Mucosa of rectum (tissue), 2 donors: Measurements from ENCODE around the gene TLR6.
A peak's percentile ranks its signal among the peaks of the same experiment; 100 is the strongest.
"Not testable (repeated sequence)": the region's sequence is repeated elsewhere in the genome, so short reads cannot be mapped to it uniquely, and the experiment has no call there.

ENCODE experiments used
- H3K27ac ChIP-seq, 2 donors: one replicate each; pipeline ENCODE4 v1.7.0; 2013; ENCODE audit warnings: inconsistent platforms in 2 of 2, low read depth in 2 of 2, low read length in 2 of 2
- H3K27me3 ChIP-seq, 2 donors: one replicate each; pipeline ENCODE4 v1.7.0; 2013; ENCODE audit warnings: low read length in 2 of 2; ENCODE audit not compliant: control insufficient read depth in 2 of 2, insufficient read depth in 2 of 2
- H3K36me3 ChIP-seq, 2 donors: one replicate each; pipeline ENCODE4 v1.7.0; 2013; ENCODE audit warnings: low read length in 2 of 2; ENCODE audit not compliant: control insufficient read depth in 2 of 2, insufficient read depth in 2 of 2
- H3K4me1 ChIP-seq, 2 donors: one replicate each; pipeline ENCODE4 v1.7.0; 2013; ENCODE audit warnings: low read length in 2 of 2, mild to moderate bottlenecking in 1 of 2; ENCODE audit not compliant: control insufficient read depth in 2 of 2, insufficient read depth in 2 of 2
- H3K4me3 ChIP-seq, 2 donors: one replicate each; pipeline ENCODE4 v1.7.0; 2013; ENCODE audit warnings: low read length in 2 of 2
- H3K9ac ChIP-seq, 2 donors: one replicate each; pipeline ENCODE4 v1.7.0; 2013; ENCODE audit warnings: low read length in 2 of 2, low read depth in 1 of 2, mild to moderate bottlenecking in 1 of 2
- H3K9me3 ChIP-seq, 2 donors: one replicate each; pipeline ENCODE4 v1.7.0; 2013; ENCODE audit warnings: low read length in 2 of 2; ENCODE audit not compliant: control insufficient read depth in 2 of 2
- donor health status: healthy.
- donor health status: Normal muscosa, but diverticular disease.

The TLR6 gene

DNA sequence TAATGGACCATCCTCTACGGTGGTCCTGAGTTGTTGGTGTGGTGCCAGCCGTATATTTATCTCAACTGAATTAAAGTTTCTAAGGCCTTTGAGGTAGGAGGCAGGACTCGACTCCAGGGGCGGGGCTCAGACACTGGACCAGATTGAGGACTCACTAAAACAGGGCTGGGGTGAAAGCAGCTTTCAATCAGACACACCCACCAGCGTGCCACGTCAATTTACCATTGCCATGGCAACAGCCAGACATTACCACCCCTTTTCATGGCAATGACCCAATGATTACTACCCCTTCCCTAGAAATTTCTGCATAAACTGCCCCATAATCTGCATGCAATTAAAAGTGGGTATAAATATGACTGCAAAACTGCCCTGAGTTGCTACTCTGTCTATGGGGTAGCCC is 45.3 kb downstream of the TLR6 start:
- H3K9ac ChIP-seq, result no peak overlapping the region
- no peaks in the 10 kb centered on the region for H3K4me1 ChIP-seq
- no peaks in the 10 kb centered on the region for H3K36me3 ChIP-seq
- H3K27me3 ChIP-seq, result no peaks in the 10 kb centered on the region
- no peak overlapping the region for H3K27ac ChIP-seq
- H3K9me3 ChIP-seq, result no peaks in the 10 kb centered on the region
- no peak overlapping the region for H3K4me3 ChIP-seq

DNA sequence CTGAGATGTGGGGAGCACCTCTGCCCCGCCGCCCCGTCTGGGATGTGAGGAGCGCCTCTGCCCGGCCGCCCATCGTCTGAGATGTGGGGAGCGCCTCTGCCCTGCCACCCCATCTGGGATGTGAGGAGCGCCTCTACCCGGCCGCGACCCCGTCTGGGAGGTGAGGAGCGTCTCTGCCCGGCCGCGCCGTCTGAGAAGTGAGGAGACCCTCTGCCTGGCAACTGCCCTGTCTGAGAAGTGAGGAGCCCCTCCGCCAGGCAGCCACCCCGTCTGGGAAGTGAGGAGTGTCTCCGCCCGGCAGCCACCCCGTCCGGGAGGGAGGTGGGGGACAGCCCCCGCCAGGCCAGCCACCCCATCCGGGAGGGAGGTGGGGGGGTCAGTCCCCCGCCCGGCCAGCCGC is 49.2 kb downstream of the TLR6 start:
- not testable (repeated sequence) for H3K27ac ChIP-seq, H3K4me3 ChIP-seq, H3K27me3 ChIP-seq, H3K36me3 ChIP-seq, H3K9ac ChIP-seq, H3K9me3 ChIP-seq
- peaks cover 6 to 14% of the 10 kb centered on the region in 2 donors for H3K4me1 ChIP-seq

DNA sequence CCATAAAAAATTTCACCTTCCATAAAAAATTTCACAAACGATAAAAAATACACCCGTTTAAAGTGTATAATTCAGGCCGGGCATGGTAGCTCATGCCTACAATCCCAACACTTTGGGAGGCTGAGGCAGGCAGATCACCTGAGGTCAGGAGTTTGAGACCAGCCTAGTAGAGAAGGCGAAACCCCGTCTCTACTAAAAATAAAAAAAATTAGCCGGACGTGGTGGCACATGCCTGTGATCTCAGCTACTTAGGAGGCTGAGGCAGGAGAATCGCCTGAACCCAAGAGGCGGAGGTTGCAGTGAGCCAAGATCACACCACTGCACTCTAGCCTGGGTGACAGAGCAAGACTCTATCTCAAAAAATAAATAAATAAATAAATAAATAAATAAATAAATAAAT is 50.4 kb downstream of the TLR6 start:
- peak overlapping the region in 1 of 2 donors; percentile 52 for H3K27ac ChIP-seq
- not testable (repeated sequence) for H3K9ac ChIP-seq

DNA sequence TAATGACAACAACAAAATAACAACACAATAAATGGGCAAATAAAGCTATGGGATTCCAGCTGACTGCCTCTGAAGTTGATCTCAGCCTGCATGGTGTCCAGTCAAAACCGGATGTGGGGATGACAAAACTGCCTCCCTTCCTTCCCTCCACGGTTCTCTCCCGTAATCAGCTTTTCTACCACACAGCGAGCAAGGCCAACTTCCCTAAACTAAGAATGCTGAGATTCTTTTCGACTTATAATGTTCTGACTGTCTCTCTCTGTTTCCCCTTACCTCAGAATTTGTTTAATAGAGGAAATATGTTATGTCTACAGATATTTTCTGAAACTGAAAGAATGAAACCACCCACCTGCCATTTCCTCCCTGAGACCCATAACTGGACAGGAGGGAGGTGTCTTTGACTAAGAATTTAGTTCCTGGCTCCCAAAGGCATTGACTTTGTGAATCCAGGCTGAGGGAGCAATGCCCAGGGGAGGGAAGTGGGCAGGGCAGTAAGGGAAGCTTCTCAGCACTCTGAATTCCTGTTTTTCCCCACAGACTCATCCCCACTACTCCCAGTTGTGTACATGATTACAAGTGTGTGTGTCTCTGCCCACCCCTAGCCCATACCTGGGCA is 51.0 kb downstream of the TLR6 start:
- Histone ChIP-seq H3K9ac (peak overlapping the region in 1 of 2 donors; percentile 41), H3K36me3 (no peaks in the 10 kb centered on the region), H3K9me3 (peaks cover 0 to 2% of the 10 kb centered on the region in 2 donors), H3K27me3 (no peaks in the 10 kb centered on the region), H3K4me3 (peak overlapping the region in 1 of 2 donors; percentile 77), H3K4me1 (peaks cover 6 to 14% of the 10 kb centered on the region in 2 donors), H3K27ac (peak overlapping the region; percentile 52)

More for the DNA sequence above, 50.4 kb downstream of the TLR6 start:
- not testable (repeated sequence) for H3K4me3 ChIP-seq, H3K27me3 ChIP-seq, H3K9me3 ChIP-seq, H3K36me3 ChIP-seq
- H3K4me1 ChIP-seq, result peaks cover 6 to 14% of the 10 kb centered on the region in 2 donors

GRCh38 chr4:38804654-38805295 is 51.8 kb downstream of the TLR6 start, which contains the start of gene TLR1:
TLR1 (minus strand) TSS chr4:38804791; CDS start chr4:38798831, 5,960 bp downstream.
- Histone ChIP-seq H3K27ac (peak within 1 kb of the TSS; percentile 58 to 75), H3K36me3 (peaks cover 0 to 5% of the 10 kb centered on the region in 2 donors), H3K4me1 (peaks cover 6 to 14% of the 10 kb centered on the region in 2 donors), H3K27me3 (no peaks in the 10 kb centered on the region), H3K9ac (peak within 1 kb of the TSS; percentile 70 to 77), H3K9me3 (peaks cover 0 to 2% of the 10 kb centered on the region in 2 donors), H3K4me3 (peak within 1 kb of the TSS; percentile 48 to 77)

DNA sequence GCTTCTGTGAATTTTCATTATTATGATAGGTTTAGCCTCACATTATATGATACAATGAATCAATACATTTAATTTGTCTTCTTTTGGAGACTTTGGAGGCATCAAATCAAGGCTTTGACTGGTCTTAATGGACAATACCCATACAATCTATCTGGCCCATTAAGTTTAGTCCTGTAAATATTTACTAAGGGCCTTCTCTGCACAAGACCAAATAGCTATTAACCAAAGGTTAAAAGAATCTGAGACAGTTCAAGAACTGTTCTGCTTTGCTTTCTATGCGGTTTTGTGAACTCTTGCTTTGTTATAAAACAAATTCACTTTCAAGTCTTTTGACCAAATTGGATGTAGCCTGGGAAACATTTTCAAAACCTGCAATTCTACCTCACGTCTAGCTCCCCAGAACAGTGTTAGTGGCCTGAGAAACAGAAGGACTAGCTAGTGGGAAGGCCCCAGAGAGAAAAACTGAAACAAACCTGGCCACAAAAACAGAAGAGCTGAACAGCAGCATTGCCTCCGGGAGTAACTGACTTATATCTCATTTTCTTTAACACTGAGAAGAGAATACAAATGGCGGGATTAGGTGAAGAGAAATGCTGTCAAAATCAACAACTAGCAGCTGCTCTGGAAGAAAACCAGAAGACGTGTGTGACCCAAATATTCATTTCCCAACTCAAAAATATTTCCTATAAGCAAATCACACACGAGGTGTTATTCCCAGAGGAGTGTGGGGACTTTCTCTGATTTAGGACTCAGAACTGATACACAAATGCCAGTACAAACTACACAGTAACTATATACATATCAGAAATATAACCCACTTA is 52.6 kb downstream of the TLR6 start:
- Histone ChIP-seq H3K4me1 (peaks cover 6 to 14% of the 10 kb centered on the region in 2 donors), H3K9me3 (peaks cover 0 to 2% of the 10 kb centered on the region in 2 donors), H3K36me3 (peaks cover 3 to 9% of the 10 kb centered on the region in 2 donors), H3K9ac (peak overlapping the region; percentile 70 to 77), H3K4me3 (peak overlapping the region; percentile 48 to 77), H3K27me3 (no peaks in the 10 kb centered on the region), H3K27ac (peak overlapping the region; percentile 58 to 75)

DNA sequence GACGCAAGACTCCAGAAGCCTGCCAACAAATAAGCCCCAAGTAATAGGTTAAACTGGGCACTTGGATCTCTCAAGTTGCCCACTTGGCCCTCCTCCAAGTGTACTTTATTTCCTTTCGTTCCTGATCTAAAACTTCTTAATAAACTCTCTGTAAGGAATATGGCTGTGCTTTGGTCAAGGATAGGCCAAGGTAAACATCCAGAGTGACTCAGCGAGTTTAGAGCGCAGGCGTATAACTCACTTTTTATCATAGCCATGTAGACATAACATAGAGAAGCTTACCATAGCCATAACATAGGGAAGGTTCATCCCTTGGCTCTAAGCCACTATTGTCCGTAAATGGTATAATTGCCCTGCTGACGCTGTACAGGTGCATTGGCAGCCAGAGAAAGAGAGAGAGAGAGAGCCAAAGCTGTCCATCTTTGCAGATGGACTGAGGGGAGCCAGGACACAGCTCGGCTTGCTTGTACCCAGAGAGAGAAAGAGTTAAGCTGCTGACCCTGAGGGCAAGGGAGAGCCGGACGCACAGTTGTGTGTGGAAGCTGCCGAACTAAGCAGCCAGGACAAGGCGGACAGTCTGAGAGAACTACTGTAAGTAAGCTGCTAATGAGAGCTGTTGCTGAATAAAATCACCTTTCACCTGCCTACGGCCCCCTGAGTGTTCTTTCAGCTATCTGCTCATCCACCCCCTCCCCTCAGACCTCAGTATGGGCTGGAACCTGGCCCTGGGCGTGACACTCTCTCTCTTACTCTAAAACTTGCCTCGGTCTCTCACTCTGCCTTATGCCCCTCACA is 53.9 kb downstream of the TLR6 start:
- H3K27ac ChIP-seq, result no peak overlapping the region
- no peaks in the 10 kb centered on the region for H3K27me3 ChIP-seq
- H3K9me3 ChIP-seq, result peaks cover 0 to 2% of the 10 kb centered on the region in 2 donors
- no peak overlapping the region for H3K9ac ChIP-seq
- H3K36me3 ChIP-seq, result peaks cover 3 to 10% of the 10 kb centered on the region in 2 donors
- H3K4me1 ChIP-seq, result peaks cover 6 to 14% of the 10 kb centered on the region in 2 donors
- H3K4me3 ChIP-seq, result peak overlapping the region; percentile 10 to 77

DNA sequence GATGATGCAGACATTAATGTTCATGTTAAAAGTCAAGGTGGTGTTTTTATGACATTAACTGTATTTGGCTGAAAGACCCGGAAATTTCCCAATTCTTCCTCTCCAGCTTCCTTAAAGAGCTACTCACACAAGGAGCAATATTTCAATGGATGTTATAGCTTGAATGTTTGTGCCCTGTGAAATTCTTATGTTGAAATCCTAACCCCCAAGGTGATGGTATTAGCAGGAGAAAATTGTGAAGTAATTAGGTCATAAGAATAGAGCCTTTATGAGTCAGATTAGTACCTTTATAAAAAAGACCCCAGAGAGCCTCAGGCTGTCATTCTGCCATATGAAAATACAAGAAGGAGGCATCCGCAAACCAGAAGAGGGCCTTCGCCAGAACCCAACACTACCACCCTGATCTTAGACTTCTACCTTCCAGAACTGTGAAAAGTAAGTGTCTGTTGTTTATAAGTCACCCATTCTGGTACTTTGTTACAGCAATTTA is 55.6 kb downstream of the TLR6 start:
- Histone ChIP-seq H3K9ac (no peak overlapping the region), H3K9me3 (peaks cover 0 to 2% of the 10 kb centered on the region in 2 donors), H3K27me3 (no peaks in the 10 kb centered on the region), H3K4me3 (no peak overlapping the region), H3K4me1 (peaks cover 6 to 14% of the 10 kb centered on the region in 2 donors), H3K36me3 (peaks cover 3 to 10% of the 10 kb centered on the region in 2 donors), H3K27ac (no peak overlapping the region)

GRCh38 chr4:38800366-38800765 is 56.3 kb downstream of the TLR6 start:
- peaks cover 0 to 2% of the 10 kb centered on the region in 2 donors for H3K9me3 ChIP-seq
- H3K4me1 ChIP-seq, result peaks cover 6 to 11% of the 10 kb centered on the region in 2 donors
- no peak overlapping the region for H3K27ac ChIP-seq
- H3K36me3 ChIP-seq, result peaks cover 3 to 10% of the 10 kb centered on the region in 2 donors
- no peaks in the 10 kb centered on the region for H3K27me3 ChIP-seq
- no peak overlapping the region for H3K9ac ChIP-seq
- no peak overlapping the region for H3K4me3 ChIP-seq
